Sigmoid colon (tissue), 4 donors: ENCODE measurements around the gene DIS3L.

Source experiments
- CTCF ChIP-seq, 4 experiments: fragments of 450-650 bp in 3 of 4; fragments of 200-600 bp in 1 of 4; IDR thresholded peaks; one replicate each; pipeline ENCODE4 v1.5.1; 2016 to 2019; ENCODE audit warnings: antibody characterized with exemption in 4 of 4, mild to moderate bottlenecking in 3 of 4, moderate library complexity in 2 of 4
- EP300 ChIP-seq, 4 donors: sonication (generic); formaldehyde crosslinking; IDR thresholded peaks; one replicate each; pipeline ENCODE4 v1.6.1; 2017; ENCODE audit warnings: antibody characterized with exemption in 4 of 4
- POLR2A ChIP-seq, 2 donors: fragments of 450-650 bp; IDR thresholded peaks; one replicate each; pipeline ENCODE4 v1.6.1; 2016; ENCODE audit warnings: antibody characterized with exemption in 2 of 2, mild to moderate bottlenecking in 2 of 2, moderate library complexity in 2 of 2
- POLR2AphosphoS5 ChIP-seq, 4 donors: sonication (generic); formaldehyde crosslinking; IDR thresholded peaks; one replicate each; pipeline ENCODE4 v1.6.1; 2017; ENCODE audit warnings: antibody characterized with exemption in 4 of 4

- TF ChIP-seq CTCF (IDR thresholded peaks at IDR 0.05) (no peak), POLR2A (IDR thresholded peaks at IDR 0.05) (no peak), POLR2AphosphoS5 (IDR thresholded peaks at IDR 0.05) (no peak), EP300 (IDR thresholded peaks at IDR 0.05) (no peak)
Observed at GRCh38 chr15:66252685-66253417, 40.5 kb upstream of the DIS3L start.
